HCT116 (cell line): Measurements from ENCODE around the gene PCMT1. TPM values are rescaled to one million over a fixed set of nuclear protein-coding genes. Genes with fewer than 3 reads are reported as not detected.
A peak's percentile ranks its signal among the peaks of the same experiment; 100 is the strongest.

Experiments
- ATAC-seq: fragments of 200-7000 bp; cut with Tn5 transposase; 2 replicates; pipeline ENCODE4 v1.9.1; 2020; ENCODE audit warnings: mild to moderate bottlenecking, moderate library complexity
- BruUV-seq: library from RNA; stranded (reverse); fragments of 400-500 nt; replicated peaks from 2 replicates; lab custom pipeline; 2021; lab: Mats Ljungman, UMichigan
- CTCF ChIA-PET: fragments of 300-600 bp; sonication (Branson Sonifier 250); formaldehyde crosslinking; loops from one replicate; lab custom pipeline; 2021; ENCODE audit warnings: antibody characterized with exemption; lab: Charles Lee
- POLR2A ChIA-PET: fragments of 300-600, 350-600 bp; sonication (Branson Sonifier 250); formaldehyde crosslinking; loops from one replicate; lab custom pipeline; 2021; ENCODE audit warnings: antibody characterized with exemption; lab: Charles Lee
- RAD21 ChIA-PET, 2 experiments: fragments of 300-600 bp; sonication (Branson Sonifier 250); formaldehyde crosslinking; loops; one replicate each; lab custom pipeline; 2023; ENCODE audit warnings: low total read pairs in 2 of 2; ENCODE audit not compliant: uncharacterized antibody in 2 of 2, unreplicated experiment in 2 of 2, low non-redundant PET in 1 of 2; lab: Charles Lee
- DNase-seq: peaks from one replicate; pipeline ENCODE4 v3.0.0-alpha.2; 2010; ENCODE audit warnings: low read depth, low spot score
- H2AFZ ChIP-seq: fragments of 200-600 bp; shearing (Covaris generic), sonication (generic); 2 replicates; pipeline ENCODE4 v1.6.1; 2017; ENCODE audit warnings: low read depth, mixed run types, mixed read lengths, antibody characterized with exemption, low read length; ENCODE audit not compliant: poor library complexity, severe bottlenecking
- H3K27ac ChIP-seq: 2 replicates; pipeline ENCODE4 v1.5.1; 2012; ENCODE audit warnings: low read depth, low read length
- H3K27me3 ChIP-seq: fragments of 200-600 bp; sonication (generic); 2 replicates; pipeline ENCODE4 v1.6.1; 2016; ENCODE audit warnings: mixed run types, low read length, mixed read lengths; ENCODE audit not compliant: insufficient read depth
- H3K36me3 ChIP-seq, 2 experiments: fragments of 200-500 bp in 1 of 2; fragments of 200-600 bp in 1 of 2; sonication (Bioruptor generic) in 1 of 2; sonication (generic) in 1 of 2; 2 replicates each; pipeline versions ENCODE4 v1.5.1 to v1.6.1; 2014 to 2016; ENCODE audit warnings: low read length in 2 of 2, inconsistent platforms in 1 of 2, mixed read lengths in 1 of 2, mixed run types in 1 of 2; ENCODE audit not compliant: insufficient read depth in 2 of 2, control insufficient read depth in 1 of 2
- H3K4me1 ChIP-seq, 2 experiments: fragments of 200-600 bp in 1 of 2; sonication (generic) in 1 of 2; 2 replicates each; pipeline versions ENCODE4 v1.5.1 to v1.6.1; 2012 to 2017; ENCODE audit warnings: low read length in 2 of 2, inconsistent platforms in 1 of 2, mild to moderate bottlenecking in 1 of 2, mixed read lengths in 1 of 2, mixed run types in 1 of 2, moderate library complexity in 1 of 2; ENCODE audit not compliant: insufficient read depth in 2 of 2, control insufficient read depth in 1 of 2
- H3K4me2 ChIP-seq: fragments of 200-600 bp; sonication (generic); 2 replicates; pipeline ENCODE4 v1.6.1; 2017; ENCODE audit warnings: mixed run types, low read length, mixed read lengths
- H3K4me3 ChIP-seq, 2 experiments: fragments of 200-600 bp in 1 of 2; sonication (generic) in 1 of 2; replicated peaks in 1 of 2; 2 replicates each; pipeline ENCODE4 v1.5.1; 2011 to 2016; ENCODE audit warnings: low read length in 2 of 2, control low read depth in 1 of 2, low read depth in 1 of 2, mild to moderate bottlenecking in 1 of 2, mixed read lengths in 1 of 2, mixed run types in 1 of 2
- H3K79me2 ChIP-seq: fragments of 200-600 bp; sonication (generic); 2 replicates; pipeline ENCODE4 v1.6.1; 2017; ENCODE audit warnings: mild to moderate bottlenecking, mixed run types, low read length, moderate library complexity, mixed read lengths; ENCODE audit not compliant: insufficient read depth
- H3K9ac ChIP-seq: fragments of 200-600 bp; sonication (generic); 2 replicates; pipeline ENCODE4 v1.6.1; 2016; ENCODE audit warnings: low read length, mixed read lengths
- H3K9me2 ChIP-seq: fragments of 200-600 bp; sonication (generic), shearing (Covaris generic); 2 replicates; pipeline ENCODE4 v1.6.1; 2017; ENCODE audit warnings: mixed run types, mild to moderate bottlenecking, moderate library complexity; ENCODE audit not compliant: insufficient read depth
- H3K9me3 ChIP-seq, 2 experiments: fragments of 200-500 bp in 1 of 2; fragments of 200-600 bp in 1 of 2; sonication (Bioruptor generic) in 1 of 2; sonication (generic) in 1 of 2; 2 replicates each; pipeline ENCODE4 v1.6.1; 2014 to 2017; ENCODE audit warnings: low read length in 2 of 2, mixed read lengths in 2 of 2, inconsistent platforms in 1 of 2, low read depth in 1 of 2, mild to moderate bottlenecking in 1 of 2, mixed run types in 1 of 2, moderate library complexity in 1 of 2; ENCODE audit not compliant: control insufficient read depth in 1 of 2, insufficient read depth in 1 of 2
- H4K20me1 ChIP-seq: fragments of 200-600 bp; sonication (generic), shearing (Covaris generic); 2 replicates; pipeline ENCODE4 v1.6.1; 2017; ENCODE audit warnings: mixed run types, mild to moderate bottlenecking, moderate library complexity; ENCODE audit not compliant: insufficient read depth
- ELF1 ChIP-seq: IDR thresholded peaks from 2 replicates; pipeline ENCODE4 v1.6.1; 2012; ENCODE audit warnings: low read depth, borderline replicate concordance
- POLR2AphosphoS5 ChIP-seq: IDR thresholded peaks from 2 replicates; pipeline ENCODE4 v1.6.1; 2011; ENCODE audit warnings: mild to moderate bottlenecking, low read depth, low read length, moderate library complexity
- intact Hi-C: fragments of 100-400 bp; cut with micrococcal nuclease; formaldehyde crosslinking; loops from 2 replicates; pipeline ENCODE4 v1.10.0; 2022
- total RNA-seq: library from RNA; stranded (reverse); gene quantifications from one replicate; pipeline ENCODE4 v1.2.1, GENCODE V29; 2021; ENCODE audit not compliant: unreplicated experiment
- TF ChIP-seq, protein P1 (sequence below), 3 experiments: fragments of 200-600 bp in 1 of 3; sonication (generic) in 1 of 3; IDR thresholded peaks in 2 of 3; conservative IDR thresholded peaks in 1 of 3; 2 replicates each; pipeline ENCODE4 v1.5.1; 2012 to 2017; ENCODE audit warnings: low read depth in 2 of 3, low read length in 2 of 3, antibody characterized with exemption in 1 of 3, borderline replicate concordance in 1 of 3, control low read depth in 1 of 3, mild to moderate bottlenecking in 1 of 3, mixed read lengths in 1 of 3, mixed run types in 1 of 3, moderate library complexity in 1 of 3; ENCODE audit not compliant: insufficient read depth in 1 of 3
- TF ChIP-seq, protein P2 (sequence below): IDR thresholded peaks from 2 replicates; pipeline ENCODE4 v1.6.1; 2012
- TF ChIP-seq, protein P3 (sequence below): IDR thresholded peaks from 2 replicates; pipeline ENCODE4 v1.6.1; 2011; ENCODE audit warnings: mild to moderate bottlenecking, low read length, moderate library complexity; ENCODE audit not compliant: insufficient replicate concordance; ENCODE audit errors: extremely low read depth

Gene PCMT1
- total RNA-seq, 1 experiment from 2014 or later = 86.9 TPM

DNA sequence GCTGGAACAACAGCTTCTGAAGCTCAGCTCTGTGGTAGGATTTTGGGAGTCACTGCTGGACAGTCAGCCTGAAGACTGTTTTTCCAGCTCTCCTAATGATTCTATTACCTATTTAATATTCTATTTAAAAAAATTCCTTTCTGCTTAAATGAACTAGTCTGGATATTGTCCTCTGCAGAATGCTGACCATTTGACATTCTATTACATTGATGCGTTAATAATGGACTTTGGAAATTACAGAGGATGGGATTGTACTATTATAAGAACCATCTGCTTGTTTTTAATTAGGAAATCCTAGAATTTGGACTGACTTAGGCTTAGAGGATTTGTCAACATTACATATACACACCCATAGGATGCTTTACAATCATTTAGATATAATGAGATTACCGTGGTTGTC is 94.9 kb downstream of the PCMT1 start (continued):
- TF ChIP-seq, protein P1, sequence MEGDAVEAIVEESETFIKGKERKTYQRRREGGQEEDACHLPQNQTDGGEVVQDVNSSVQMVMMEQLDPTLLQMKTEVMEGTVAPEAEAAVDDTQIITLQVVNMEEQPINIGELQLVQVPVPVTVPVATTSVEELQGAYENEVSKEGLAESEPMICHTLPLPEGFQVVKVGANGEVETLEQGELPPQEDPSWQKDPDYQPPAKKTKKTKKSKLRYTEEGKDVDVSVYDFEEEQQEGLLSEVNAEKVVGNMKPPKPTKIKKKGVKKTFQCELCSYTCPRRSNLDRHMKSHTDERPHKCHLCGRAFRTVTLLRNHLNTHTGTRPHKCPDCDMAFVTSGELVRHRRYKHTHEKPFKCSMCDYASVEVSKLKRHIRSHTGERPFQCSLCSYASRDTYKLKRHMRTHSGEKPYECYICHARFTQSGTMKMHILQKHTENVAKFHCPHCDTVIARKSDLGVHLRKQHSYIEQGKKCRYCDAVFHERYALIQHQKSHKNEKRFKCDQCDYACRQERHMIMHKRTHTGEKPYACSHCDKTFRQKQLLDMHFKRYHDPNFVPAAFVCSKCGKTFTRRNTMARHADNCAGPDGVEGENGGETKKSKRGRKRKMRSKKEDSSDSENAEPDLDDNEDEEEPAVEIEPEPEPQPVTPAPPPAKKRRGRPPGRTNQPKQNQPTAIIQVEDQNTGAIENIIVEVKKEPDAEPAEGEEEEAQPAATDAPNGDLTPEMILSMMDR (IDR thresholded peaks at IDR 0.05 in 2 of 3, conservative IDR thresholded peaks at IDR 0.05 in 1 of 3; ENCODE audit: borderline replicate concordance in 1 of 3, insufficient read depth in 1 of 3, low read depth in 2 of 3, low read length in 2 of 3) = no peak

DNA sequence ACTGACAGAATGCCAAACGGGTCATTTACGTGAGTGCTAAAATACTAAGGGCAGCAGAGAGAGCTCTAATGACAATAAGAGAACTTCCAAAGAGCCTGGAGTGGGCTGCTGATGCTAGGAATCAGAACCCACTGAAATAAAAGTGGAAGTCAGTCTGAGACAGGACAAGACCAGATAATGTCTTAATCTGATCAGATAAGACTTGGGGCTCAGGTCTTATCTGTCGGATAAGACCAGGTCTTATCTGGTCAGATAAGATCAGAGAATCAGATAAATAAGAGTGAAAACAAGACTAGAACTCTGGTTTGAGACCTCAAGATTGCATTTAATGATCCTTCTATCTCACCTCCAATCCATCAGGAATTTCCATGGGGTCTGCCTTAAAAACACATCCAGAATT is 96.0 kb downstream of the PCMT1 start:
- peak overlapping the region; percentile 39; the same call in 1 of the 2 replicates for H3K9ac ChIP-seq
- DNase-seq (no peak), ATAC-seq (no peak)
- RAD21 ChIA-PET = no interaction called here
- POLR2A ChIA-PET = interaction anchor here (0.8 kb wide), 1 partner anchor 15 kb away, joined by 3 read pairs; no protein-coding TSS in a partner anchor
- H3K9me3 ChIP-seq = no peaks in the 10 kb centered on the region
- H3K9me2 ChIP-seq = no peaks in the 10 kb centered on the region
- no peak overlapping the region for H3K27ac ChIP-seq
- H3K4me1 ChIP-seq = peaks cover 39 to 54% of the 10 kb centered on the region in 2 experiments
- H3K79me2 ChIP-seq = no peaks in the 10 kb centered on the region
- H2AFZ ChIP-seq = no peak overlapping the region
- no peaks in the 10 kb centered on the region for H3K27me3 ChIP-seq
- intact Hi-C loops = loop anchor here (10.0 kb wide), 1 partner anchor 969 kb away; no protein-coding TSS in a partner anchor
- H3K4me3 ChIP-seq = no peak overlapping the region
- H3K36me3 ChIP-seq = no peaks in the 10 kb centered on the region
- CTCF ChIA-PET = interaction anchor here (3.0 kb wide), 1 partner anchor 10 kb away, joined by 13 read pairs; no protein-coding TSS in a partner anchor
- H4K20me1 ChIP-seq = no peaks in the 10 kb centered on the region
- BruUV-seq = no TSS peak
- peak overlapping the region; percentile 75 for H3K4me2 ChIP-seq
- TF ChIP-seq POLR2AphosphoS5 (no peak), ELF1 (no peak)
- TF ChIP-seq, protein P2, sequence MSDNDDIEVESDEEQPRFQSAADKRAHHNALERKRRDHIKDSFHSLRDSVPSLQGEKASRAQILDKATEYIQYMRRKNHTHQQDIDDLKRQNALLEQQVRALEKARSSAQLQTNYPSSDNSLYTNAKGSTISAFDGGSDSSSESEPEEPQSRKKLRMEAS = no peak
- TF ChIP-seq, protein P3, sequence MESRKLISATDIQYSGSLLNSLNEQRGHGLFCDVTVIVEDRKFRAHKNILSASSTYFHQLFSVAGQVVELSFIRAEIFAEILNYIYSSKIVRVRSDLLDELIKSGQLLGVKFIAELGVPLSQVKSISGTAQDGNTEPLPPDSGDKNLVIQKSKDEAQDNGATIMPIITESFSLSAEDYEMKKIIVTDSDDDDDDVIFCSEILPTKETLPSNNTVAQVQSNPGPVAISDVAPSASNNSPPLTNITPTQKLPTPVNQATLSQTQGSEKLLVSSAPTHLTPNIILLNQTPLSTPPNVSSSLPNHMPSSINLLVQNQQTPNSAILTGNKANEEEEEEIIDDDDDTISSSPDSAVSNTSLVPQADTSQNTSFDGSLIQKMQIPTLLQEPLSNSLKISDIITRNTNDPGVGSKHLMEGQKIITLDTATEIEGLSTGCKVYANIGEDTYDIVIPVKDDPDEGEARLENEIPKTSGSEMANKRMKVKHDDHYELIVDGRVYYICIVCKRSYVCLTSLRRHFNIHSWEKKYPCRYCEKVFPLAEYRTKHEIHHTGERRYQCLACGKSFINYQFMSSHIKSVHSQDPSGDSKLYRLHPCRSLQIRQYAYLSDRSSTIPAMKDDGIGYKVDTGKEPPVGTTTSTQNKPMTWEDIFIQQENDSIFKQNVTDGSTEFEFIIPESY = no peak
- TF ChIP-seq, all 23 proteins: peak for 0
